Stromal cell of bone marrow (primary cell): ENCODE data around the gene EMC8.

Experiments
- DNase-seq: peaks from one replicate; pipeline ENCODE4 v3.0.0-alpha.2; 2012; ENCODE audit warnings: low read depth

The EMC8 gene

GRCh38 chr16:85728879-85729278, 70.5 kb downstream of the EMC8 start:
- no peak for DNase-seq
